TTC549 (cell line): ENCODE results near the gene EFNA5.

ENCODE experiments used
- FAIRE-seq: peaks from 2 replicates; lab custom pipeline; 2012; peaks lifted over from hg19 to GRCh38; lab: Jason Lieb, UNC

EFNA5 gene

DNA sequence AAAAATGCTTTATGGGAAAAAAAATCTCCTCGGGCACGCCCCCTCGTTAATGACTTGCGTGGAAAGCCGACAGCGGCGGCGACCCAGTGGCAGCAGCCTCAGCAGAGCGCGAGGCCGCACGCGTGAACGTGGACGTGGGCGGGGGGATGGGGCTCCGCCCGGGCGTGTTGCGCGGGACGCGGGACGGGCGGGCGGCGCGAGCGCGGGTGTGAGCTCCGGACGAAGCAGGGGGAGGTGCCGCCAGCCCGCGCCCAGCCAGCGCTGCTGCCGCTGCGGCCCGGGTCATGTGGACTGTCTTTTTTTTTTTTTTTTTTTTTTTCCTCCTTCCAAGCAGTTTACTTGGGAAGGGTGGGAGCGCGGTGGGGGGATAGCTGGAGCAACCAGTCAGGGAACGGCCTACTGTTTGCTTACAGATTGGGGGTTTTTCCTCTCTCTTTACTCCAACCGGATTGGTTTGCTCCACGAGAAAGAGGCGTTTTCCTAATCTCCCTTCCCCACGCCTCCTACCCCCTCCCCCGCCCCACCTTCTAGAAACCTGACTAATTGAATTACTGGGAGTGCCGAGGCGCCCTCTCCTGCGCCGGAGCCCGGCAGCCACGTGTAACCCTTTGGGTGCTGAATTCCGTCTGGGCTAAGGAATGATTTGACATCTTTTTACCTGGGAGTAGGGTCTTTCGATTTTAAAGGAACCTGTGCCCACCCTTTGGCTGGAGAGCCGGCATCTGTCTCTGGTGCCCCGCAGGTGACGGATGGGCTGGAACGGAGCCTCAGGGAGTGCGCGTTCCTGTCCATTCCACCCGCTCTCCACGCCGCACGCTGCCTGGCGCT, 1.7 kb upstream of the EFNA5 start:
- FAIRE-seq, result no peak

DNA sequence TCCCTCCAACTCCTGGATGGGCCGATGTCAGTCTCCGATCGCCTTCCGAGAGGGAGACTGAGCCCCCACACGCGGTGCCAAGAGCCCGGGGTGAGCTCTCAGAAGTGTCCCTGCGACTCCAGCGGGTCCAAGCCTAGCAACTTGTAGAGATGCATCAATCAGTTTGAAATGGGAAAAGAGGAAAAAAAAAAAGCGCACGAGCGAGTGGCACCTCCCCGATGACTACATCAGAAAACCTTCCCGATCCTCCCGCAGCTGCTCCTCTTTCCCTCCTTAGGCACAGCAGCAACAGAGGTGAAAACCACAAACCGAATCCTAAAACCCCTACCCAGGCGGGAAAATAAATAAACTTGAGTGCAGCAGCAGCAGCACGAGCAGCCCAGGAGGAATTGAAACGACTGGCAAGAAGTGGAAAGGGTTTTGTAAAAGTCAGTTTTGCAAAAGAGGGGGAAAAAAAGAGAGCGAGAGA, 1.0 kb upstream of the EFNA5 start:
- FAIRE-seq, result no peak

DNA sequence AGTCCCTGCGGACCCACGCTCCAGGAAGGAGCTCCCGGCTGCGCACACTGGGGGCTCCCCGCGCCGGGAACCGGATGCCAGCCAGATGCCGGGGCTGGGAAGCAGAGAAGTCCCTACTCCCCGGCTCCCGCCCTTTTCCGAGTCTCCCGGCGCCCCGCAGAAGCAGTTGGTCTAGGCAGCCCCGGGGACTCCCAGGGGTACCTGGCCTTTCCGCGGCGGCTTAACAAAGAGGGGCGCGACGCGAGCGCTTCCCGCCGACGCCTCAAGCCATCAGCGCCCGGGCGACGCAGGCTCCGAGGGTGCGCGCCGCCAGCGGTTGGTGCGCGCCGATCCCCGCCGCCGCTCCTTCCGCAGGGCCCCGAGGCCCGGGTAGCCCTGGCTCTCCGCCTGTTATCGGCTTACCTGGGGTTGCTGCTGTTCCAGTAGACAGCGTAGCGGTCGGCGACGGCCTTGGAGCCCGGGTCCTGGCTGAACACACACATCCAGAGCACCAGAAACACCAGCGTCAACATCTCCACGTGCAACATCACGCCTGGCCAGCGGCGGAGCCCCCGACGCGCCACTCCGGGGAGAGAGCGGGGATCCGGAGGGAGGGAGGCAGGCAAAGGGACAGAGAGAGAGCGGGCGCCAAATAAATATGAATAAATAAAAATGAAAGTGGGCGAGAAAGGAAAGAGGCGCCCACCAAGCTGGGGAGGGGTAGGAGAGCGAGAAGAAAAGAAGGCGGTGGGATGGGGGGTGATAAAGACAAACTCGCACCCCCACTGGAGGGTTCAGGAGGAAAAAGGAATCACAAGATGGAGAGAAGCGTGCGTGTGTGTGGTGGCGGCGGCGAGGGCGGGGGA, 428 bp downstream of the EFNA5 start:
- FAIRE-seq, result no peak

DNA sequence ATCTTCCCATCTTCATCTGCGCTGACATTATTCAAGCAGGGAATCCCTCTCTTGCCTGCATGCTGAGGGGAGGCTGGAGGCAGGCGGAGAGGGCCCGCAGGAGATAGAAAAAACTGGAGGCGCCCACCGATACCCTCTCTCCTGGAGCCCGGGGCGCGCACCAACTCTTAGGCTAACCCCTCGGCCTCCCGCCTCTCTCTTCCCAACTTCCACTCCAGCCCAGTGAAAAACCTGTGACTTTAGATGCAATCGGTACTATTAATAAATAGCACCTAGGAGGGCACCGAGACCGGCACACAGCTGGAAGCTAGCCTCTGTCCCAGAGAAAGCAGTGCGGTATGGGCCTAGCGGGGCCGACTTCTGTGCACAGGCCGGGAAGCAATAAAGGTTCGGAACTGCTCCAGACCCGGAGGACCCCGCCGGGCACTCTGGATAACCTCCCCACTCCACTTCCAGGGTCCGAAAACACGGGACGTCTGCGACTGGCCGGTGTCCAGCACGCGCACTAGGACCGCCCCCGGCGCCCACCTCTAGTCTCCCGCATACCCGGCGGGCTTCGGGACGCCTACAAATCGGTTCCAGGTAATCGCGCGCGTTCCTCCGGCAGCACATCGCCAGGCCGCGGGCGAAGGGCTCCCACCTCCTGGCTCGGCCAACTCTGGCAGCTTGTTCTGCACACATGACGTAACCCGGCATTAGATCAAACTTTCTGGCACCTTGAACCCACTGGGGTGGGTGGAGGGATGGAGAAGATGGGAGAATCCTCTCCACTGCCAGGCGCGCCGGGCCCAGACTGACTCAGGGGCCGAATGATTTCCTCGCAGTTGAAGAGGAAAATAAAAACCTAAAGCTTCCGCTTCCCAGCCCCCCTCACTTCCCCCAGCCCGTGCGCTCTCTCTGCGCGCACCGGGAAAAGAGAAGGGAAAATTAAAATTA, 1.4 kb downstream of the EFNA5 start:
- FAIRE-seq, result no peak

DNA sequence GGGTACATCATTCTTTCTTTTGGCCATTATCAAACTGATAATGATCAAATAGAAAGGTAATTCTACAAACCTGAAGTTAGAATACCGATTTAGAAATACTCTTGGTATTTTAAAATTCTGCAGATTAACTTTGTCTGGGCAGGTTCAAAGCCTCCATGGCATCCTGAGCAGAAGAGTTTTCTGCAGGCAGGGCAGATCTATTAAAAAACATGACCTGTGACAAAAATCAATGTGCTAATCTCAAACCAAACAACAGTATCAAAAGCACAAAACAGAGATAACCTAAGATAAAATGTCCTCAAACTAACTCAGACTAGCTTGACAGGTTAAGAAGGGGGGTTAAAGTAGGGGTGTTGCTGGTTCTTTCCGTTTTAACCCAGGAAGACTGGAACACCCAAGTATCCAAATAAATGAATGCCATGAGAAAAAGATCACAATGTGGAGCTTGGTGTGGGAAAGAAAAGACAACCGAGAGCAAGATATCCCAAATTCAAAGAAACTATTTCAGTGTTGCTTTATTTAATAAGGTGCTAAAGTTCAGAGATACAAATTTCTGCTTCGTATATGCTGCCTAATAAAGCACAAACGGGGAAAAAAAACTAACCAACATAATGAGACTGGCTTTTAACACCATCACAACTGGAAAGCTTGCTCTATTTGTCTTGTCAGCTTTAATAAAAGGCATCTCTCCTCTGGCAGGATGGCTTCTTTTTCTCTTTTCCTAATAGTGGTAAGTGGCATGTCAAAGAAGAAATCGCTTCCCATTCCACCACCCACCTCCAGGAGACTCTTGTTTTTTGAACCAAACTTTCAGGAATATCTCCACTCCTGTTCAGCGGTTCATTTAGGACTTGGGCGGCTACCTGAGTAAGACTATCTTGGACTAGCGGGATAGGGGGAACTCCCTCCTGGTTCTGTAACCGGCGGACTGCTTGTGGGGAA, 2.3 kb downstream of the EFNA5 start:
- FAIRE-seq, result no peak

DNA sequence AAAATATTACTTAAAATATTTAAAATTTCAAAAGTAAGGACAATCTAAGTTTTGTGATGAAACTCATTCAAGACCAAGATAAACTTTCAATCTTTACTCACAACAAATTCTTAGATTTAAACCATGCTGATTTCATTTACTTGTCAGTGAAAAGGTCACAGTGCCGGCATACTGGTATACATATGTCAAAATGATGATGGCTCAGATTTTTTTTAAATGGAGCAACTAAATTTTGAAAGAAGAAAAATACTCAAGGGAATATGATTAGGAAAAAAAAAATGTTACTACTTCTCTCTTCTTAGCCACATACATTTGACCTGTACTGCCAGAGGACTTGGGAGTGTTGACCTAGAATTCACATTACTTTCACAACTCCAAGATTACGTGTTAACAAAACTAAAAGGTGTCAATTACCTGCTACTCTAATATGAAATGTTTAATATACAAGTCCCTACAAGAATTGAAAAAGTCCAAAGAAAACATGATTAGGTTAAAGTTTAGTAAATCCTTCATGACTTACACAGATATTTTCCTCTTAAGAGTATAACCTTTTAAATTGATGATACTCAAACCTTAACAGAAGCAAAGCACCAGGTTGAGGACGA, 4.6 kb downstream of the EFNA5 start:
- no peak for FAIRE-seq

DNA sequence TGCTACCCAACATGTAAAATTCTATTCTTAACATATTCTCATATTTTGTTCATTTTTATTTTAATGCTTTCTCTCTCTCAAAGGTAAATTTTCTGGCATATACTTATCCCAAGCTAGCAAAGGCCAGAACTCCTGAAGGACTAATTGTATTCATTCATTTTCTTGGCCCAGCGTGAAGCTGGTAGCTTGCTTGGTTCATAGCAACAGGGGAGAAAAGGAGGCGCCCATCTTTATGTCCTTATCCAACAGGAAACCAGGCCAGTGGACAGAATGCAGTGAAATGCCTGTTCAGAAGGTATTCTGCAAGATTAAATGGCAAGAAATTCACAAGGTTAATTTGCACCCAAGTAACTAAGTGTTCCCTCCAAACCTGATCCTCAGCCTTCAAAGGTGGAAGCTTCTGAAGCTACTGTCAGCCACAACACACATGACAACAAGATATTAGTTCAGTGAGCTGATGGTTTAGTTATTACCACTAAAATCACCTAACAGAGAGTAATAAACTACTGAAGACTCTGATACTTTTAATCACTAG, 5.6 kb downstream of the EFNA5 start:
- no peak for FAIRE-seq

DNA sequence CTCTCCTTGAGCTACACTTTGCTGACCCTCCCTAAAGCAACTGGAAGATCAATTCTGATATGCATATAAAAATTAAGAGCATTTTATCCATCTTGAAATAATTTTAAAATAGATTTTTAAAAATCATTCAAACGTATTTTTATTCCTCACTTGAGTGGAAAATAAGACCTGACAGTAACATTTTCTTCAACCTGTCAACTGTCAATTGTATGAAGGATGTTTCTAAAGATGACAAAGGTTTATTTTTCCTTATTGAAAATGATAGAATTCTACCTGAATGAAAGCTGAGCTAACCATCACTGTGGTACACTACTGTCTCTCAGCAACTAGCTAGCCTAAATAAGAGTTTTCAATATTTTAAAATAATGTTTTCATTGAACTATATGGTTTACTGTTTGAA, 7.0 kb downstream of the EFNA5 start:
- no peak for FAIRE-seq

DNA sequence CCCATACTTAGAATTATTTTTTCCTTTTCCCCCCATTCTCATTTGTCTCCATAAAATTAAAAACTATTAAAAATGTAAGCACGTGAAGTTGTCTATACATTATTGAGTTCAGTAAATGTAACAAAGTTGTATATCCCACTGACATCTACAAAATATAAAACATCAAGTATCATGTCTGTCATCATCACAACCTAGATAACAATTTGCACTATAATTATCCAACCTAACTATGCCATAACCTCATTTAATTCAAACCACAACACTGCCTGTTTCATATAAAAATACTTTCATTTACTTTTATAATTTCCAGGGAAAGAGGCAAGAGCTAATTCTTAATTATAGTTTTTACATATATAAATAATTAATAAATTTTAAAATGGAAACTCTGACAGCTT, 9.1 kb downstream of the EFNA5 start:
- FAIRE-seq, result no peak

DNA sequence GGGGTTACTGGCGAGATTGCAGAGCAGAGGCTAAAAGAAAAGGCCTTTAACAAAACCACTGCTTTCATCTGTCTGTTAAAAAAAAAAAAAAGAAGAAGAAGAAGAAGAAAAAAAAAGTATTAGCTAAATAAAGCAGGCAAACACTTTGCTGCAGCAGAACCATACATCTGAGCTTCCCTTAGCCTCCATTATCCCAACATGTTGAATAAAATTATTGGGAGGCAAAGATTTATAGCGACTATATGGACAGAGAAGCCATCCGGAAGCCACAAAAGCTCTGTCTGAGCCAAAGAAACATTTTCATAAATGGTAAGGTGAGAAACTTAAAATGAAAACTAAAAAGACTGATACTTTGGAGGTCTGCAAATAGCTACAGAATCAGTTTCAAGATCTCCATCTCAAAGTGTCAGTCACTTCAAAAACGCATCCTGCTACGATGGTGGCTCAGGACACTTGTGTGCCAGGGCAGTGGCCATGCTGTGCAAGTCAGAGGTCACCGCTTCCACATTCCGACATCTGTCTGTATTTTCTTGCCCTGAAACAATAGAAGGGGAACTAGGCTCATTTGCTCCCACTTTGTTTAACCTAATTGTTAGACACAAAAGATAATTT, 9.6 kb downstream of the EFNA5 start:
- FAIRE-seq, result no peak

DNA sequence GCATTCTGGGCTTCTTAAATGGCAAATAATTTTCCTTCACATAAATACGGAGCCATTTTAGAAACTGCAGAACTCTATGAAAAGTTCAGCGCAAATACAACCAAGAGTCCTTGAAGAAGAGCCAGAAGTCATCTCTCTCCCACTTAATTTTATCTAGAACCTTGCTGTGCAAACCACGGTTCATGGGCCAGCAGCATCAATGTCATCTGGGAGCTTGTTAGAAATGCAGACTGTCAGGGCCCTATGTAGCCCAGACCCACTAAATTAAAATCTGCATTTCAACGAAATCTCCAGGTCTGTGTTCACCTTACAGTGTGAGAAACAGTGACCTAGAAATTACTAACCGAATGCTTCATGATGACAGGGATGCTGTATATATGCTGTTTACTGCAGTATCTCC, 12.2 kb downstream of the EFNA5 start:
- FAIRE-seq, result no peak

DNA sequence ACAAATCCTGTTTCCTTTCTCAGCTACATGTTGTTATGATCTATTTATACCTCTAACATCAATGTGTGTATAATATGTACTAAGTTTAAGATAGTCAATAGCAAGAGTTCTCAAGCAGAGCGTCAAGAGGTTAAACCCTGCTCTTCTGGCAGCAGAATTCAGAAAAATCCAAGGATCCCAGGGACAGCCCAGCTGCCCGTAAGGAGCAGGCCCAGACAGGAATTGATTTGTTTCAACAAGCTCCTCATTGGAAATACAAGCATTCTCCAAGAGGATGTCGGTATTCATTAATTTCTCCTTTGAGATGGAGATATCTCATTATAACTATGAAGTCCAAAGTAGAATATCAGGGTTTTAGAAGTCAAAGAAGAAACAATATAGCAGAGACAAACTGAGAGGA, 14.9 kb downstream of the EFNA5 start:
- FAIRE-seq, result no peak

DNA sequence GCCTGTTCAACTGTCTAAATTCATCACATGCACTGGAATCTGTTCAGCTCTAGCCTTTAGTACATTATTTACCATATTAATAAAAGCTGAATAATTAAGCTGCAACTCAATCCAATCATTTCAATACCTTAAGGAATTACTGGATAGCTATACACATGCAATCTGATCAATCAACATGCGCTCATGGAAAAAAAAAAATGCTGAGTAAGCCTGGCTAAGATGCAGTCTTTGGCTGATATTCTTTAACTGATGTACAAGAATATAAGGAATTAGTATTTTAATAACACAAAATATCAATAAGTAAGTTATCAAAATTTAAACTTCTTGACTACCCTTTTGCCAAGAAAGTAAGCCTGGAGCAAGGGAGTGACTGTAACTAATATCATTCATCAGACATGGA, 15.9 kb downstream of the EFNA5 start:
- FAIRE-seq, result no peak

DNA sequence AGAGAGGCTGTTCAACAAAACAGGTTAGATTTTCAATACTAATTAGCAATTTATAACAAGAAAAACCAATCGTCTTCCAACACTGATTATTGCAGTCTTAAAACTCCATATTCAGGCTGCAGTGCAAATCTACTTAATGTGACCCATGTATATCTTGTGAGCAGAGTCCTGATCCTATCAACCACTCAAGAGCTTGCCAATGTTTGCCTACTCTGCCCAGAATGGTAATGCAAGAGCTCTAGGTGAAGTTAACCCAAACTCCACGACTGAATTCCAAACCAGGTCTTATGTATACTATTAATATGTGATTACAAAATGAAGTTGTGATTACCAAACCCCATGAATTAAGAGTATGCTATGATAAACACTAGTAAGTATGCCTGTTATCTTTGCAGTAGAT, 17.1 kb downstream of the EFNA5 start:
- FAIRE-seq, result no peak

DNA sequence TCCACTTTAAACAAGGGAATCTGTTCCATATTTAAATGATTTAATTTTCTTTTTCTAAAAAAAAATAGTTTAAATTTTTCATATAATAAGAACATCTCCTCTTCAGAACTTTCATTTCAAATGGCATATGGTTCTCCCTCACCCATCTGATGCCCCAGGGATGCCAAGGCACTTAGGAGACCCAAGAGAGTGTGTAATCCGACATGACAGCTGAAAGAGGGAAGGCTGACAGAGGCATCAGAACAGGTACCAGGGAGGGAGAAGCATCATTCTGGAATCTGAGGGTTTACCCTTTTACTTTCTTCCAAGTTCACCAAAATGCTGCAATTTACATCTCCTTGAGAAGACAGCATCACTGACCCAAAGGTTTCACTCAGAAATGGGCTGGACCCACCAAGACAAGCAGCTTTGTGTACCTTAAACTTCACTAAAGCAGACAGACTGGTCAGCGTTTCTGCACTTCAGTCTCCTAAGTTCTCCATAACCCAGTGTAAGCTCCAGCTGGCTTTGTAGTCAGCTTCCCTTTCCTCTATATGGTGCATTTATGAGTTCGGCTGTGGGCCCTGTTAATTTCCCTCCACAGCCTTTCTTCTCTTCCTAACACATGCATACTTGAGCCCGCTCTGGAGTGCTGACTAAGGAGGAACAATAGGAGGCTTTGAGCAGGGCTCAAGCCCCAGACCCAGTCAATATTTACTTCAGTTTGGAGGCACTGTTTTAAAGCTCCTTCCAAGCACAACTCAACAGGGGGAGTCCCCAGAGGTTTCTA, 17.7 kb downstream of the EFNA5 start:
- no peak for FAIRE-seq

DNA sequence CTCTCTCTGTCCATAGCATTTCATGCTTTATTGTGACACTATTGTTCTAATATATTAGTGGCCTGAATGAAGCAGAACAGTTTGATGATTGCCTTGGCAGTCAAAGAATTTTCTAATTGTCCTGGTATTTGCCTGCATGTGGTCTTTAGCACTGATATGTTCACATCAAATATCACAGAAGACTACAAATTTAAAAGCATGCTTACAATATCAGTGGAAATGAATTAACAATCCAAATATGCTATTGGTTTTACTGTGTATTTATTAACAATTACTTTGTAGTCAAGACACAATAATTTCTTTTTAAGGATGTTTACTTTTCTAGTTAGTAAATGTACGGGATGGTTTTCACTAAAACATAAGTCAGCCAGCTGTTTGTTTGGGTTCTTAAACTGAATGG, 18.3 kb downstream of the EFNA5 start:
- FAIRE-seq, result no peak

DNA sequence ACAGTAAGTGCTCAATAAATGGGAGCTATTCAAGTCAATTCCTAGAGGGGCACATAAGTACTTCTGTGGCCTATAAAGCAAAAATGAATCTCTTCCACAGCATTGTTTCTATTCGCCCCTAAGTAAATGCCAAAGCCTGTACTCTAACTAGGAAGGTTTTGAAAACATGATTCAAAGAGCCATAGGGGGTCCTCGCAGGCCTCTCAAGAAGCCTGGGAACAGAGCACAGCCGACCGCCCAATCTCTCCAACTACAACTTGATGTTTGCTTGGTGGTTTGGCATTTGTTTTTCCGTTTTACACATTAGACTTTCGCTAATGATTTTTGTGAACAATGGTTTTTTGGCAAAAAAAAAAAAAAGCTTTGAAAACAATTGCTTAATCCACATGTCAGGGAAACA, 19.4 kb downstream of the EFNA5 start:
- no peak for FAIRE-seq

DNA sequence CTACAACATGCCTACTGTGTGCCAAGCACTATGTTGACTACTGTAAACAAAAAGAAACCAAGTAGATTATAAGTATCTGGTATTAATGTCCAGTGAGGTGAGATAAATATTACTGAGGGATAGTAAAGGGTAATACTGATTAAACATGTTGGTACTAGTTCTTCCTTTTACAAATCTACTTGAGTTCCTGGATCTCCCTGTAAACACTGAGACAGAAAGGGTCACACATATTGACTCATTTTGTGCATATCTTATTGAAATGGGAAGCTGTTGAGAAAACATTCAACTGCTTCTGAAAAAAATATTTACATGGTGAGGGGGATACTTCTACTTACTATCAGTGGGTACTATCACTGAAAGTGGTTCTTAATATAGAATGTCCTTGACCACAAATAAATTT, 24.3 kb downstream of the EFNA5 start:
- FAIRE-seq, result no peak

DNA sequence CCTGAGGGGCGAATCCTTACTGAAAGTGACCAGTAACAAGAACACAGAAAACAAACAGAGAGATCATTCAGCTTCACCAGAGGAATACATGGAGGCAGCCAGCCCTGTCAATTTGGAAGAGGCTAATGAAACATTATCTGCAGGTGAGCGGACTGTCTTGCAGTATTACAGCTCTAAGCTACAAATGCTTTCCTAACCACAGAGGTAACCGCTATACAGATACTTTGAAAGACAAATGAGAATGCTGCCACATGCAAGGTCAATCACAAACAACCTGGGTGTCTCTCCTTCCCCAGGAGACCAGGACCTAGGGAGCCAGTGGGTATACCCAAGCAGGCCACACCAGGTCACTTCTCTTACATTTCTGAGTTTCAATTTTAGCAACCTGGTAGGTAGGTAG, 30.2 kb downstream of the EFNA5 start:
- no peak for FAIRE-seq
